GM12872 (cell line): ENCODE results near the gene ABLIM1.

Experiments
- CTCF ChIP-seq: IDR thresholded peaks from 3 replicates; pipeline ENCODE4 v1.5.1; 2011; ENCODE audit warnings: low read depth, mild to moderate bottlenecking, low read length, moderate library complexity; ENCODE audit not compliant: insufficient read depth

ABLIM1 gene

GRCh38 chr10:114547514-114547913, 110.6 kb downstream of the ABLIM1 start:
- no peak for TF ChIP-seq CTCF

GRCh38 chr10:114547056-114547455, 111.0 kb downstream of the ABLIM1 start:
- no peak for TF ChIP-seq CTCF

- TF ChIP-seq CTCF, result no peak
Measured at GRCh38 chr10:114545819-114546218, 112.3 kb downstream of the ABLIM1 start.

DNA sequence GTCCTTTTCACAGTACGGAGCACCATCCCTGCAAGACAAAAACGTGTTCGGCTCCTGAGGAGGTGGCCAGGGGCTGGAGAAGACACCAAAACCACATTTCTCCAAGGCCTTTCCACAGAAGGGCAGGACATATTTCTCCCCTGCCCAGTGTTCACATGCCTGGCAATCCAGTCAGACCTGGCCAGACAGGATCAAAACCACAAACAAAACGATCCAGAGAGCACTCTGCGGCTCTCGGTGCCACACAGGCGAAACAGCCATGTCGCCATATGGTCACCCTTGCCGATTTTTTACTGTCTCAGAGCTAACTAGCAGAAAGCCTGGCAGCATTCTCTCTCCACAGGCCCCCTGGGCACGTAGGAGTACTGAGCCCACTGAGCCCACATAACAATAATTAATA, 113.0 kb downstream of the ABLIM1 start:
- no peak for TF ChIP-seq CTCF

GRCh38 chr10:114544045-114544659, 113.9 kb downstream of the ABLIM1 start:
- TF ChIP-seq CTCF, result no peak

DNA sequence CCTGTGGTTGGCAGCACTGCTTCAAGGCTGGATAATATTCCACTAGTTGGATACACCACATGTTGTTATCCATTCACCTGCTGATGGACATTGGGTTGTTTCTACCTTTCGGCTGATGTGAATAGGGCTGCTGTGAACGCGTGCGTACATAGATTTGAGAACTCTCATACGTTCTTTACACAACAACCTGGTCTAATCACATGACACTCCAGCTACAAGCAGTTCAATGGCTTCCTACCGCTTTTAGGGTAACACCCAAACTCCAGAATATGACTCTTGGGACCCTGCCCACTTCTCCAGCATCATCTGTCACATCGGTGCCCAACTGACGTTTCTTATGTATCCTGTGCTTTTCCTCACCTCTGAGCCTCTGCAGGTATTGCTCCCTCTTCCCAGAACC, 114.6 kb downstream of the ABLIM1 start:
- TF ChIP-seq CTCF, result no peak

GRCh38 chr10:114542373-114542772, 115.7 kb downstream of the ABLIM1 start:
- no peak for TF ChIP-seq CTCF
